ENCODE results near the gene MAP3K1.

The MAP3K1 gene

DNA sequence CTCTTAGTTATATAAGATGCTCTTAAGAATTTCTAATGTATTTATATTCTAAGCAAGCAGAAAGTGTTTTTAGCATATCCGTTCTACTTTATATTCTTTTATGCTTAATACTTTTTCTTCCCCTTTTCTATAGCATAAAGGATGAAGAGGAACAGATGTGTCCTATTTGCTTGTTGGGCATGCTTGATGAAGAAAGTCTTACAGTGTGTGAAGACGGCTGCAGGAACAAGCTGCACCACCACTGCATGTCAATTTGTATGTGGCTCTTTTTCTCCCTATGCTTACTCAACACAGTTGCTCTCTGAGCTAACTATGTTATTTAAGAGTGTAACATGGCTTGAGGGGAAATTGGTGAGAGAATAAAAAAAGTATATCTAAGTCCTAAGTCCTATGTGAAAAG is 56.4 kb downstream of the MAP3K1 start:
- H3K9me3 Mint-ChIP-seq, result no peaks in the 10 kb centered on the region
- H3K4me3 Mint-ChIP-seq, result no peak overlapping the region

DNA sequence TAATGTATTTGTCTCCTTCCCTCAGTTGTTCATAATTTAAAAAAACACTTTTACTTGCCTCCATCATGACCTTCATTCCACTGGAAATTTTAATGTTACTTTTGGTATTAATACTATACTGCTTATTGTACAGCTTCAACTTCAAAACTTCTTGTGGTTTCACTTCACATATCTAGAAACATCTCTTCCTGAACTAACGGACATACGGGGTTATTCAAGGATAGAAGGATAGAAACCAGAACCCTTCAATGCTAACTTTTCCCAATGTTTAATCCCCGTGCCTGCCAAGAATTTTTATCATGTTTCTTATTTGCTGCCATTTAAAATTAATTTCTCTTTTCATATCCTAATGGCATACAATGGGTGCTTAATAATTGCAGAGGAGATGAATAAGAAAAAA is 57.7 kb downstream of the MAP3K1 start:
- Mint-ChIP-seq H3K27ac (peak overlapping the region; percentile 39), H3K4me1 (ENCODE audit: low read depth) (peaks cover 50% of the 10 kb centered on the region), H3K9me3 (no peaks in the 10 kb centered on the region), H3K4me3 (no peak overlapping the region), H3K36me3 (ENCODE audit: low read depth) (peaks cover 89% of the 10 kb centered on the region), H3K27me3 (no peaks in the 10 kb centered on the region)
- intact Hi-C loops (cut with micrococcal nuclease), result loop anchor here (10.0 kb wide), 1 partner anchor 608 kb away; no protein-coding TSS in a partner anchor

More for the DNA sequence above, 56.4 kb downstream of the MAP3K1 start:
- H3K36me3 Mint-ChIP-seq (ENCODE audit: low read depth), result peaks cover 85% of the 10 kb centered on the region
- no peak overlapping the region for H3K27ac Mint-ChIP-seq
- no peaks in the 10 kb centered on the region for H3K27me3 Mint-ChIP-seq
- H3K4me1 Mint-ChIP-seq (ENCODE audit: low read depth), result peaks cover 43% of the 10 kb centered on the region
- intact Hi-C loops (cut with micrococcal nuclease), result loop anchor here (10.0 kb wide), 1 partner anchor 607 kb away; no protein-coding TSS in a partner anchor

DNA sequence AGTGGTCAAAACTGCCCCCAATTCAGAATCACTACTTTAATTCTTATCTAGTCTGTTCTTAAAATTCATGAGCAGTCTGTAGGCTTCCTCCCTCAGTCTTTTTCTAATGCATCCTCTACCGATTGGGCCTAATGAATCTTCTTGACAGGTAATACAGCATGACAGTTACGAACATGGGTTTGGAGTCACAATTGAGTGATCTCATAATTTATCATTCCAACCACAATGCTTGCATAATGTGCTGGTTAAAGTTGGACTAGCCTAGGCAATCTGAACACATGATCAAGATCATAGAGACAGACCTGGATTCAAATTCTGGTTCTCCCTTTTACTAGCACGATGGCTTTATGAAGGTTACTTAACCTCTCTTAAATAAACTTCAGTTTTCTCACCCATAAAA is 61.0 kb downstream of the MAP3K1 start:
- Mint-ChIP-seq H3K36me3 (ENCODE audit: low read depth) (peaks cover 93% of the 10 kb centered on the region), H3K27ac (peak overlapping the region; percentile 2), H3K27me3 (no peaks in the 10 kb centered on the region), H3K4me3 (no peak overlapping the region), H3K9me3 (no peaks in the 10 kb centered on the region), H3K4me1 (ENCODE audit: low read depth) (peaks cover 43% of the 10 kb centered on the region)
- intact Hi-C loops (cut with micrococcal nuclease), result loop anchor here (5.0 to 10.0 kb wide), 2 partner anchors 612 to 914 kb away; no protein-coding TSS in a partner anchor

DNA sequence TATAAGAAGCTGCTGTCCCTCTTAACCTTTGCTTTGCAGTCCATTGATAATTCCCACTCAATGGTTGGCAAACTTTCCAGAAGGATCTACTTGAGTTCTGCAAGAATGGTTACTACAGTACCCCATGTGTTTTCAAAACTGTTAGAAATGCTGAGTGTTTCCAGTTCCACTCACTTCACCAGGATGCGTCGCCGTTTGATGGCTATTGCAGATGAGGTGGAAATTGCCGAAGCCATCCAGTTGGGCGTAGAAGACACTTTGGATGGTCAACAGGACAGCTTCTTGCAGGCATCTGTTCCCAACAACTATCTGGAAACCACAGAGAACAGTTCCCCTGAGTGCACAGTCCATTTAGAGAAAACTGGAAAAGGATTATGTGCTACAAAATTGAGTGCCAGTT is 66.2 kb downstream of the MAP3K1 start:
- no peaks in the 10 kb centered on the region for H3K27me3 Mint-ChIP-seq
- H3K27ac Mint-ChIP-seq, result no peak overlapping the region
- H3K4me1 Mint-ChIP-seq (ENCODE audit: low read depth), result peaks cover 7% of the 10 kb centered on the region
- peaks cover 94% of the 10 kb centered on the region for H3K36me3 Mint-ChIP-seq (ENCODE audit: low read depth)
- intact Hi-C loops (cut with micrococcal nuclease), result loop anchor here (10.0 kb wide), 1 partner anchor 937 kb away; no protein-coding TSS in a partner anchor
- no peaks in the 10 kb centered on the region for H3K9me3 Mint-ChIP-seq
- no peak overlapping the region for H3K4me3 Mint-ChIP-seq

DNA sequence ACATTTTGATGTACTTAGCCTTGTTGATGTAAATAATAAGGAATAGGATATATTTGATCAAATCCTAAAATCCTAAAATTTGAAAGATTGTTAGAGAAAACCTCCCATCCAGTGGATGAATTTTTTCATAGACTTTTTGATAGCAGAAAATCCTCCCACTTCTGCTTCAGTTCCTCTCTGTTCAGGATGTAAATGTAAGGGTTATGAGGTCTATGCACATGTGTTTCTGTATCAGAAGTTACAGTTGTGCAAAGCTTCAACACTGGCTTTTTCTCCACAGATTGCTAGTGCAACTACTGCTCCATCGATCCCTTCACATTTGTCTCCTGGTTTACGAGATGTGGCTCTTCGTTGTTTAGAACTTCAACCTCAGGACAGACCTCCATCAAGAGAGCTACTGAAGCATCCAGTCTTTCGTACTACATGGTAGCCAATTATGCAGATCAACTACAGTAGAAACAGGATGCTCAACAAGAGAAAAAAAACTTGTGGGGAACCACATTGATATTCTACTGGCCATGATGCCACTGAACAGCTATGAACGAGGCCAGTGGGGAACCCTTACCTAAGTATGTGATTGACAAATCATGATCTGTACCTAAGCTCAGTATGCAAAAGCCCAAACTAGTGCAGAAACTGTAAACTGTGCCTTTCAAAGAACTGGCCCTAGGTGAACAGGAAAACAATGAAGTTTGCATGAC is 78.1 kb downstream of the MAP3K1 start:
- Mint-ChIP-seq H3K27me3 (no peaks in the 10 kb centered on the region), H3K27ac (no peak overlapping the region), H3K36me3 (ENCODE audit: low read depth) (peaks cover 86% of the 10 kb centered on the region), H3K4me3 (no peak overlapping the region), H3K9me3 (no peaks in the 10 kb centered on the region), H3K4me1 (ENCODE audit: low read depth) (peaks cover 5% of the 10 kb centered on the region)
- intact Hi-C loops (cut with micrococcal nuclease), result no loop called here

DNA sequence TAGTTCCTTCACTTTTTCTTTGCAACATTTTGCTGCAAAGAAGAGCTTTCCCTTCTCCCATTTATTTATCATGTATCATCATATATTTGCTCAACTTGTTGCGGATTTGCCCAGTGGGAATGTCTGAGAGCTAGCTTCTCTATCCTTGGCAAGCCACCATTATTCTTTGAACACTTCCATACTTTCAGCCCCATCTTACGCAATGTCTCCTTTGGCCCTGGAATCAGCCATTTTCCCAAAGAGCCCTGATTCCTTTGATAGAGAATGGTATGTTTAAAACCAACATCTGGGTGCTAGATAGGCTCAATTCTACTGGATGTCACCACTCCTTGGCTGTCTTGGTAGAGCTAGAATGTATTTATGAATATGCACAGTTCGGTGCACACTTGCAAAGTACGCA is 81.4 kb downstream of the MAP3K1 start:
- no peaks in the 10 kb centered on the region for H3K27me3 Mint-ChIP-seq

DNA sequence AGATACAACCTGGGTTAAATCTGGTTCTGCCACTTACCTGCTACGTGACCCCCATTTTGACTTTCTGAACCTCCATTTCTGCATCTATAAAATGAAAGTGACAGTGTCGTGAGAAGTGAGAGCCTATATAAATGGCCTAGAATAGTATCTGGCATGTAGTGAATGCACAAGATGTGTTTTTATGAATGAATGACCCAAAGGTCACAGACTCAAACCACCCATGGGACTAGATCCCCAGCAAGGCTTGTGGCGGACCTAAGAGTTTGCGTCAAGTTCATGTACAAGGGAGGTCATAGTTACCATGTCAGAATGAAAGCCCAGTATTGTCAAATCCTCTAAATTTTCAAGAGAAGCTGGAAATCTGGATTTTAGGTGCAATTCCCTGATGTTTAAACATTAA is 82.9 kb downstream of the MAP3K1 start:
- peaks cover 3% of the 10 kb centered on the region for H3K4me1 Mint-ChIP-seq (ENCODE audit: low read depth)
- no peak overlapping the region for H3K4me3 Mint-ChIP-seq

More for the DNA sequence above, 81.4 kb downstream of the MAP3K1 start:
- no peak overlapping the region for H3K27ac Mint-ChIP-seq
- H3K36me3 Mint-ChIP-seq (ENCODE audit: low read depth), result peaks cover 53% of the 10 kb centered on the region
- no peak overlapping the region for H3K4me3 Mint-ChIP-seq
- no peaks in the 10 kb centered on the region for H3K4me1 Mint-ChIP-seq (ENCODE audit: low read depth)
- intact Hi-C loops (cut with micrococcal nuclease), result no loop called here
- no peaks in the 10 kb centered on the region for H3K9me3 Mint-ChIP-seq

GRCh38 chr5:56900395-56900794 is 85.0 kb downstream of the MAP3K1 start:
- Mint-ChIP-seq H3K27ac (no peak overlapping the region), H3K9me3 (no peaks in the 10 kb centered on the region), H3K4me3 (no peak overlapping the region), H3K27me3 (no peaks in the 10 kb centered on the region), H3K4me1 (ENCODE audit: low read depth) (peaks cover 6% of the 10 kb centered on the region), H3K36me3 (ENCODE audit: low read depth) (peaks cover 19% of the 10 kb centered on the region)
- intact Hi-C loops (cut with micrococcal nuclease), result loop anchor here (2.0 to 10.0 kb wide), 4 partner anchors 182 to 1564 kb away; partner anchors contain the start of gene PLK2

More for the DNA sequence above, 82.9 kb downstream of the MAP3K1 start:
- H3K27me3 Mint-ChIP-seq, result no peaks in the 10 kb centered on the region
- H3K9me3 Mint-ChIP-seq, result no peaks in the 10 kb centered on the region
- H3K36me3 Mint-ChIP-seq (ENCODE audit: low read depth), result peaks cover 41% of the 10 kb centered on the region
- intact Hi-C loops (cut with micrococcal nuclease), result no loop called here
- no peak overlapping the region for H3K27ac Mint-ChIP-seq

- intact Hi-C loops (cut with micrococcal nuclease), result loop anchor here (2.0 to 10.0 kb wide), 4 partner anchors 181 to 1564 kb away; partner anchors contain the start of gene PLK2
- Mint-ChIP-seq H3K27me3 (no peaks in the 10 kb centered on the region), H3K4me3 (no peak overlapping the region), H3K4me1 (ENCODE audit: low read depth) (peaks cover 6% of the 10 kb centered on the region), H3K36me3 (ENCODE audit: low read depth) (peaks cover 15% of the 10 kb centered on the region), H3K9me3 (no peaks in the 10 kb centered on the region), H3K27ac (no peak overlapping the region)
Observed at GRCh38 chr5:56900858-56901578, 85.7 kb downstream of the MAP3K1 start.

DNA sequence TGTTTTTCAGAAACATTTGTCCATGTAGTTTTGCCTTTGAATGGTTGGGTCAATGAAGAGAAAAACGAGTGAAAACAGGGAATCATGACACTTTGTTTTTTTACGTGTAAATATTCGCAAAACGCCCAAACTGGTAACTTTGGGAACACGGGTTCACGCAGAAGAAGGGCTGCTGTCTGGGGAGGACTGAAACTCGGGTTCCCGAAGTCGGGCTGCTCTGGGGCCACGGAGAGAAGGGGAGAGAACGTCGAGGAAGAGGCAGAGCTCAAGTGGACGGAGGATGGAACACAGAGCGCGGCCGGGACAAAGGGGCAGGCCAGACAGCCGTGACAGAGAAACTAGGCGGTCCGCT is 93.6 kb downstream of the MAP3K1 start:
- H3K4me3 Mint-ChIP-seq, result peak overlapping the region; percentile 94
- peaks cover 22% of the 10 kb centered on the region for H3K4me1 Mint-ChIP-seq (ENCODE audit: low read depth)
- peak overlapping the region; percentile 97 for H3K27ac Mint-ChIP-seq

DNA sequence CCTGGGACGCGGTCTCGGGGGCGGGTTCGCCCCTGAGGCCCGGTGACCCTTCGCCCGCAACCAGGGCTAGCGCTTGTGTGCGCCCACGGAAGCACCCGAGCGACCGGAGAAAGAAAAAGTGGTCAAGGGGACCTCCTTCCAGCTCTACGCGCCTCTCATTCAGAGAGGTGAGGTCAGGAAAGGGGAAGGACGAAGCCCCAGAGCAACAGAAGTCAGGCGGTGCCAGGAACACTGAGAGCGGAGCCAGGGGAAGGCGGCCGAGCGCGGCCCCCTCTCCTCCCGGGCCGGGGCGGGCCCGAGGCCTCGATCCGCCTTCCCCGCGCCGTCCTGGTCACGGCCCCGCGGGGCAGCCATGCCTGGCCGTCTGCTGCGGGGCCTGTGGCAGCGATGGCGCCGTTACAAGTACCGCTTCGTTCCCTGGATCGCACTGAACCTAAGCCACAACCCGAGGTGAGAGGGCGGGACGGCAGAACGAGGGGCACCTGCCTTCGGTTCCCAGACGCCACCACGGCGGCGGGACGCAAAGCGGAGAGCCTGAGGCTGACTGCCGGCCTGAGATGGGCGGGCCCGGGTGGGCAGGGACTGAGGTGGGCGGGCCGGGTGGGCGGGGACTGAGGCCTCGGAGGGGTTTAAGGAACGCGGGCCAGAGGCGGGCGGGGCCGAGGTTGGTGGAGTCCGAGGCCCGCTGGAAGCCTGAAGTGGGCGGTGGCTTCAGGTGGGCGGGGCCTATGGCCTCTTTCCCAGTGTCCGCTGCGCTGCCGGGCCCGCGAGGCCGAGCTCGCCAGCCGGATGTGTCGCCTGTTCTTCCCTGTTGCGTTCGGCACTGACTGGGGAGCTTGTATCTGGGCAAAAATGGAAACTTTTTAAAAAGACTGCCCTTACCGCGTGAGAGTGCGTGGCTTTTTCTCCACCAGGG is 94.2 kb downstream of the MAP3K1 start, which contains the start of gene SETD9:
SETD9 (plus strand) TSS at position 303 of the 916 bp plus-strand sequence; CDS start at position 353, 50 bp downstream.
- H3K36me3 Mint-ChIP-seq (ENCODE audit: low read depth), result peaks cover 13% of the 10 kb centered on the region
- H3K4me1 Mint-ChIP-seq (ENCODE audit: low read depth), result peaks cover 22% of the 10 kb centered on the region
- intact Hi-C loops (cut with micrococcal nuclease), result loop anchor here (1.0 to 10.0 kb wide), 3 partner anchors 43 to 1555 kb away; partner anchors contain the start of genes MIER3 and PLK2
- H3K9me3 Mint-ChIP-seq, result no peaks in the 10 kb centered on the region
- H3K27me3 Mint-ChIP-seq, result no peaks in the 10 kb centered on the region
- peak within 1 kb of the TSS; percentile 94 for H3K4me3 Mint-ChIP-seq
- H3K27ac Mint-ChIP-seq, result peak within 1 kb of the TSS; percentile 97

More for the DNA sequence above, 93.6 kb downstream of the MAP3K1 start:
- H3K36me3 Mint-ChIP-seq (ENCODE audit: low read depth), result peaks cover 12% of the 10 kb centered on the region
- intact Hi-C loops (cut with micrococcal nuclease), result loop anchor here (1.0 to 10.0 kb wide), 2 partner anchors 264 to 1556 kb away; partner anchors contain the start of gene PLK2
- H3K9me3 Mint-ChIP-seq, result no peaks in the 10 kb centered on the region
- H3K27me3 Mint-ChIP-seq, result no peaks in the 10 kb centered on the region

DNA sequence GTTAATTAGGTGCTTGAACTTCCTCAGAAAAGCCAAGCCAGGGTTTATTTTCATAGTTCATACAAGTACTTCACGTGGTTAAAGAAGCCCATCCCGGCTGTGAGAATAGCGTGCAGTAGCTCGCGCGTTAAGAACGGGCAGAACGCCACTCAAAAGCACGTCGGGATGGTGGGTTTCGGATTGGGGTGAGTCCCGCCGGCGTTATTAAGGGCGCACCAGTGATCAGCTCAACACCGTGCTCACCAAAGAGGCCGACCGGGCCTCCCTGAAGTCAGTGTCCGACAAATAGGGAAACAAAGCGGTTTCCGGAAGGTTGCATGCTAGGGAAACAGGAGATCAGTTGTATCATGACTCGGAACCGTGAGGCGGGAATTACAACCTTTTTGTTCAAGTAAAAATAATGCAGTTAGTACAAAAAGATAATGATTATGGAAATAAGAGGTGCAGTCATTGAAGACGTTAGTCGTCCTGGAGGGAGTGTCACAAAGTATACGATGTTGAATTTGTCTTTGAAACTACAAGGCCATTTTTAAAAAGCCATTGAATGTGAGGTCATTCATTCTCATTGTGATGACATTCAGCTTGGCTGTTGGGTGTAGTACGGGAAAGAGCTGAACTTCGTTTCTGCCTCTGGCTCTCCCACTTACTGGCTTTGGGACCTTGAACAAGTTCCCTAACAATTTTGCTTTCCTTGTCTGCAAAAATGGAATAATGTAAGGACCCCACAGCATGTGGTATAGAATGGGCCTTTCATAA is 95.0 kb downstream of the MAP3K1 start:
- H3K4me1 Mint-ChIP-seq (ENCODE audit: low read depth), result peaks cover 22% of the 10 kb centered on the region
- H3K27ac Mint-ChIP-seq, result peak overlapping the region; percentile 97
- H3K9me3 Mint-ChIP-seq, result no peaks in the 10 kb centered on the region
- no peaks in the 10 kb centered on the region for H3K27me3 Mint-ChIP-seq
- peak overlapping the region; percentile 94 for H3K4me3 Mint-ChIP-seq
- peaks cover 13% of the 10 kb centered on the region for H3K36me3 Mint-ChIP-seq (ENCODE audit: low read depth)
- intact Hi-C loops (cut with micrococcal nuclease), result loop anchor here (5.0 kb wide), 1 partner anchor 42 kb away; the partner anchor contains the start of gene MIER3
